Endodermal cell (in vitro differentiated cells): ENCODE results near the gene SREBF1. TPM values are rescaled to one million over a fixed set of nuclear protein-coding genes. Genes with fewer than 3 reads are reported as not detected.

Experiments used
- DNase-seq: peaks from one replicate; pipeline ENCODE4 v3.0.0-alpha.2; 2017
- H3K27ac ChIP-seq: 2 replicates; pipeline ENCODE4 v1.5.1; 2013; ENCODE audit warnings: mild to moderate bottlenecking, low read depth, low read length, moderate library complexity
- H3K27me3 ChIP-seq: 2 replicates; pipeline ENCODE4 v1.6.1; 2013; ENCODE audit warnings: mild to moderate bottlenecking, low read length, moderate library complexity; ENCODE audit not compliant: insufficient read depth, control insufficient read depth, poor library complexity, severe bottlenecking
- H3K36me3 ChIP-seq: 2 replicates; pipeline ENCODE4 v1.7.0; 2013; ENCODE audit warnings: mild to moderate bottlenecking, low read length, moderate library complexity; ENCODE audit not compliant: control insufficient read depth, insufficient read depth
- H3K4me1 ChIP-seq: one replicate; pipeline ENCODE4 v1.7.0; 2013; ENCODE audit warnings: low read length; ENCODE audit not compliant: control insufficient read depth, insufficient read depth
- H3K4me3 ChIP-seq: 2 replicates; pipeline ENCODE4 v1.5.1; 2013; ENCODE audit warnings: mild to moderate bottlenecking, low read length, moderate library complexity
- H3K9ac ChIP-seq: 2 replicates; pipeline ENCODE4 v1.6.1; 2013; ENCODE audit warnings: mild to moderate bottlenecking, low read length, moderate library complexity; ENCODE audit not compliant: poor library complexity, severe bottlenecking; ENCODE audit errors: extremely low read depth
- H3K9me3 ChIP-seq: 2 replicates; pipeline ENCODE4 v1.6.1; 2013; ENCODE audit warnings: mild to moderate bottlenecking, low read length, moderate library complexity; ENCODE audit not compliant: control insufficient read depth
- H3K27ac Mint-ChIP-seq: 2 replicates; pipeline ENCODE4 v1.8.0; 2020; ENCODE audit warnings: mixed read lengths
- H3K27me3 Mint-ChIP-seq: 2 replicates; pipeline ENCODE4 v1.8.0; 2021; ENCODE audit warnings: mild to moderate bottlenecking, mixed read lengths; ENCODE audit not compliant: insufficient read depth
- H3K36me3 Mint-ChIP-seq: 2 replicates; pipeline ENCODE4 v1.8.0; 2020; ENCODE audit warnings: low read depth, mixed read lengths
- H3K4me1 Mint-ChIP-seq: 2 replicates; pipeline ENCODE4 v1.8.0; 2020; ENCODE audit warnings: mixed read lengths
- H3K4me3 Mint-ChIP-seq: 2 replicates; pipeline ENCODE4 v1.8.0; 2020; ENCODE audit warnings: mild to moderate bottlenecking, moderate library complexity, mixed read lengths
- H3K9me3 Mint-ChIP-seq: 2 replicates; pipeline ENCODE4 v1.8.0; 2020; ENCODE audit warnings: mild to moderate bottlenecking, mixed read lengths
- WGBS, 2 experiments: methylation state at CpG; one replicate each; pipeline versions ENCODE4 v1.1.5 to v1.1.7; 2013; ENCODE audit warnings: missing lambda C conversion rate in 2 of 2, mixed read lengths in 1 of 2; ENCODE audit not compliant: insufficient coverage in 1 of 2, insufficient read length in 1 of 2; 5-methylcytosine and 5-hydroxymethylcytosine counted together
- total RNA-seq, 2 donors: library from RNA; stranded (reverse); fragmentation: NEBNext Ultra II Directional in 1 of 2; extraction: Animal tissue kit (Norgen Biotek cat#: 25700) in 1 of 2; gene quantifications; 2 replicates in 1 of 2; 3 replicates in 1 of 2; pipeline ENCODE4 v1.2.1, GENCODE V29; 2021
- TF ChIP-seq, protein P1 (sequence below): fragments of 200-600 bp; sonication (generic); conservative IDR thresholded peaks from 2 replicates; pipeline ENCODE4 v1.5.0; 2021; ENCODE audit warnings: antibody characterized with exemption, mild to moderate bottlenecking

The SREBF1 gene
- total RNA-seq, 2 donors from 2014 or later: 39.0 to 58.2 TPM

DNA sequence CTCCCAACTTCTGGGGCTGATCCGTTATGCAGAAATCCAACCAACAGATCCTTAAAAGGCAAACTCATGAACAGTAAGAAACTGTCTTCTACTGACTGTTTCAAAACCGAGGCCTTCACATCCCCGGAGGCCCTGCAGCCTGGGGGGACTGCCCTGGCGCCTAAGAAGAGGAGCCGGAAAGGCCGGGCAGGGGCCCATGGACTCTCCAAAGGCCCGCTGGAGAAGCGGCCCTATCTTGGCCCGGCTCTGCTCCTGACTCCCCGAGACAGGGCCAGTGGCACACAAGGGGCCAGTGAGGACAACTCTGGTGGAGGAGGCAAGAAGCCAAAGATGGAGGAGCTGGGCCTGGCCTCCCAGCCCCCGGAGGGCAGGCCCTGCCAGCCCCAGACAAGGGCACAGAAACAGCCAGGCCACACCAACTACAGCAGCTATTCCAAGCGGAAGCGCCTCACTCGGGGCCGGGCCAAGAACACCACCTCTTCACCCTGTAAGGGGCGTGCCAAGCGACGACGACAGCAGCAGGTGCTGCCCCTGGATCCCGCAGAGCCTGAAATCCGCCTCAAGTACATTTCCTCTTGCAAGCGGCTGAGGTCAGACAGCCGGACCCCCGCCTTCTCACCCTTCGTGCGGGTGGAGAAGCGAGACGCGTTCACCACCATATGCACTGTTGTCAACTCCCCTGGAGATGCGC, 39.5 kb downstream of the SREBF1 start:
- DNase-seq: no peak
- no peaks in the 10 kb centered on the region for H3K9me3 Mint-ChIP-seq
- no peak overlapping the region for H3K4me3 Mint-ChIP-seq
- no peak overlapping the region for H3K27ac Mint-ChIP-seq
- peaks cover 3% of the 10 kb centered on the region for H3K4me1 ChIP-seq
- H3K36me3 Mint-ChIP-seq: peaks cover 27% of the 10 kb centered on the region
- H3K27me3 Mint-ChIP-seq: peaks cover 4% of the 10 kb centered on the region
- no peaks in the 10 kb centered on the region for H3K27me3 ChIP-seq
- no peak overlapping the region for H3K9ac ChIP-seq
- H3K27ac ChIP-seq: no peak overlapping the region
- H3K36me3 ChIP-seq: peaks cover 43% of the 10 kb centered on the region
- H3K4me1 Mint-ChIP-seq: peaks cover 12% of the 10 kb centered on the region
- TF ChIP-seq, protein P1, sequence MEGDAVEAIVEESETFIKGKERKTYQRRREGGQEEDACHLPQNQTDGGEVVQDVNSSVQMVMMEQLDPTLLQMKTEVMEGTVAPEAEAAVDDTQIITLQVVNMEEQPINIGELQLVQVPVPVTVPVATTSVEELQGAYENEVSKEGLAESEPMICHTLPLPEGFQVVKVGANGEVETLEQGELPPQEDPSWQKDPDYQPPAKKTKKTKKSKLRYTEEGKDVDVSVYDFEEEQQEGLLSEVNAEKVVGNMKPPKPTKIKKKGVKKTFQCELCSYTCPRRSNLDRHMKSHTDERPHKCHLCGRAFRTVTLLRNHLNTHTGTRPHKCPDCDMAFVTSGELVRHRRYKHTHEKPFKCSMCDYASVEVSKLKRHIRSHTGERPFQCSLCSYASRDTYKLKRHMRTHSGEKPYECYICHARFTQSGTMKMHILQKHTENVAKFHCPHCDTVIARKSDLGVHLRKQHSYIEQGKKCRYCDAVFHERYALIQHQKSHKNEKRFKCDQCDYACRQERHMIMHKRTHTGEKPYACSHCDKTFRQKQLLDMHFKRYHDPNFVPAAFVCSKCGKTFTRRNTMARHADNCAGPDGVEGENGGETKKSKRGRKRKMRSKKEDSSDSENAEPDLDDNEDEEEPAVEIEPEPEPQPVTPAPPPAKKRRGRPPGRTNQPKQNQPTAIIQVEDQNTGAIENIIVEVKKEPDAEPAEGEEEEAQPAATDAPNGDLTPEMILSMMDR: no peak
- 95% methylated on average over 19 to 30 of the region's 30 CpGs for WGBS, 2 experiments
- H3K4me3 ChIP-seq: no peak overlapping the region
- no peaks in the 10 kb centered on the region for H3K9me3 ChIP-seq

DNA sequence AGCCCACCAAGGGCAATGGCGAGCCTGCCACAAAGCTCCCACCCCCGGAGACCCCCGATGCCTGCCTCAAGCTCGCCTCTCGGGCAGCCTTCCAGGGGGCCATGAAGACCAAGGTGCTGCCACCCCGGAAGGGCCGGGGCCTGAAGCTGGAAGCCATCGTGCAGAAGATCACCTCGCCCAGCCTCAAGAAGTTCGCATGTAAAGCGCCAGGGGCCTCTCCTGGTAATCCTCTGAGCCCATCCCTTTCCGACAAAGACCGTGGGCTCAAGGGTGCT, 40.1 kb downstream of the SREBF1 start:
- Mint-ChIP-seq H3K9me3 (no peaks in the 10 kb centered on the region), H3K27ac (no peak overlapping the region), H3K36me3 (peaks cover 21% of the 10 kb centered on the region), H3K4me1 (peaks cover 17% of the 10 kb centered on the region), H3K4me3 (no peak overlapping the region), H3K27me3 (peaks cover 4% of the 10 kb centered on the region)
- TF ChIP-seq, protein P1: no peak
- WGBS, 2 experiments: 97% methylated on average over 12 to 13 of the region's 13 CpGs
- Histone ChIP-seq H3K36me3 (peaks cover 43% of the 10 kb centered on the region), H3K27me3 (no peaks in the 10 kb centered on the region), H3K9me3 (no peaks in the 10 kb centered on the region), H3K9ac (no peak overlapping the region), H3K4me3 (no peak overlapping the region), H3K4me1 (peaks cover 3% of the 10 kb centered on the region), H3K27ac (no peak overlapping the region)
- DNase-seq: no peak

DNA sequence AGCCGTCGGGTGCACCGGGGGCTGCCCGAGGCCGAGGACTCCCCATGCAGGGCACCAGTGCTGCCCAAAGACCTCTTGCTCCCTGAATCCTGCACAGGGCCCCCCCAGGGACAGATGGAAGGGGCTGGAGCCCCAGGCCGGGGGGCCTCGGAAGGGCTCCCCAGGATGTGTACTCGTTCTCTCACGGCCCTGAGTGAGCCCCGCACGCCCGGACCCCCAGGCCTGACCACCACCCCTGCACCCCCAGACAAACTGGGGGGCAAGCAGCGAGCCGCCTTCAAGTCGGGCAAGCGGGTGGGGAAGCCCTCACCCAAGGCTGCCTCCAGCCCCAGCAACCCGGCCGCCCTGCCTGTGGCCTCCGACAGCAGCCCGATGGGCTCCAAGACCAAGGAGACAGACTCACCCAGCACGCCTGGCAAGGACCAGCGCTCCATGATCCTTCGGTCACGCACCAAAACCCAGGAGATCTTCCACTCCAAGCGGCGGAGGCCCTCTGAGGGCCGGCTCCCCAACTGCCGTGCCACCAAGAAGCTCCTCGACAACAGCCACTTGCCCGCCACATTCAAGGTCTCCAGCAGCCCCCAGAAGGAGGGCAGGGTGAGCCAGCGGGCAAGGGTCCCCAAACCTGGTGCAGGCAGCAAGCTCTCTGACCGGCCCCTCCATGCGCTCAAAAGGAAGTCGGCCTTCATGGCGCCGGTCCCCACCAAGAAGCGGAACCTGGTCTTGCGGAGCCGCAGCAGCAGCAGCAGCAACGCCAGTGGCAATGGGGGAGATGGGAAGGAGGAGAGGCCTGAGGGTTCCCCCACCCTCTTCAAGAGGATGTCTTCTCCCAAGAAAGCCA, 40.6 kb downstream of the SREBF1 start:
- no peak overlapping the region for H3K27ac Mint-ChIP-seq
- Histone ChIP-seq H3K9me3 (no peaks in the 10 kb centered on the region), H3K36me3 (peaks cover 43% of the 10 kb centered on the region), H3K9ac (no peak overlapping the region), H3K4me1 (peaks cover 3% of the 10 kb centered on the region), H3K27ac (no peak overlapping the region), H3K4me3 (no peak overlapping the region), H3K27me3 (no peaks in the 10 kb centered on the region)
- WGBS, 2 experiments: 94 to 97% methylated on average over 25 to 40 of the region's 40 CpGs
- TF ChIP-seq, protein P1: no peak
- H3K4me3 Mint-ChIP-seq: no peak overlapping the region
- peaks cover 4% of the 10 kb centered on the region for H3K27me3 Mint-ChIP-seq
- H3K4me1 Mint-ChIP-seq: peaks cover 17% of the 10 kb centered on the region
- H3K36me3 Mint-ChIP-seq: peaks cover 20% of the 10 kb centered on the region
- no peaks in the 10 kb centered on the region for H3K9me3 Mint-ChIP-seq
- DNase-seq: no peak
